ACHN (cell line): Measurements from ENCODE around the gene ARHGAP26.
A peak's percentile ranks its signal among the peaks of the same experiment; 100 is the strongest.

Experiments used
- DNase-seq: peaks from one replicate; pipeline ENCODE4 v3.0.0-alpha.2; 2015
- in situ Hi-C: cut with HindIII; loops from 2 replicates; pipeline ENCODE4 v1.10.0; 2017; ENCODE audit warnings: low sequenced_read_pairs, low pct_ligation_motif_present, low pct_unique_long_range_greater_than_20kb

The ARHGAP26 gene

GRCh38 chr5:142875936-142876335 is 105.8 kb downstream of the ARHGAP26 start:
- no peak for DNase-seq
- in situ Hi-C loops: loop anchor here (25.0 kb wide), 1 partner anchor 139 kb away; no protein-coding TSS in a partner anchor

- DNase-seq: no peak
- in situ Hi-C loops: loop anchor here (25.0 kb wide), 1 partner anchor 140 kb away; no protein-coding TSS in a partner anchor
These were observed 106.6 kb downstream of the ARHGAP26 start for GRCh38 chr5:142876817-142877216.

GRCh38 chr5:142878111-142878510 is 107.9 kb downstream of the ARHGAP26 start:
- DNase-seq: no peak
- in situ Hi-C loops: loop anchor here (25.0 kb wide), 1 partner anchor 141 kb away; no protein-coding TSS in a partner anchor

GRCh38 chr5:142878638-142879037 is 108.5 kb downstream of the ARHGAP26 start:
- DNase-seq: no peak
- in situ Hi-C loops: loop anchor here (25.0 kb wide), 1 partner anchor 141 kb away; no protein-coding TSS in a partner anchor

- in situ Hi-C loops: loop anchor here (25.0 kb wide), 1 partner anchor 144 kb away; no protein-coding TSS in a partner anchor
- DNase-seq: no peak
These were observed 111.1 kb downstream of the ARHGAP26 start for GRCh38 chr5:142881076-142881783.

GRCh38 chr5:142881784-142882126 is 111.6 kb downstream of the ARHGAP26 start:
- no peak for DNase-seq
- in situ Hi-C loops: loop anchor here (25.0 kb wide), 1 partner anchor 144 kb away; no protein-coding TSS in a partner anchor

GRCh38 chr5:142883025-142883424 is 112.8 kb downstream of the ARHGAP26 start:
- in situ Hi-C loops: loop anchor here (25.0 kb wide), 1 partner anchor 146 kb away; no protein-coding TSS in a partner anchor
- DNase-seq: no peak

- in situ Hi-C loops: loop anchor here (25.0 kb wide), 1 partner anchor 146 kb away; no protein-coding TSS in a partner anchor
These were observed 113.3 kb downstream of the ARHGAP26 start for GRCh38 chr5:142883438-142883837.

GRCh38 chr5:142884029-142884428 is 113.9 kb downstream of the ARHGAP26 start:
- DNase-seq: no peak
- in situ Hi-C loops: loop anchor here (25.0 kb wide), 1 partner anchor 147 kb away; no protein-coding TSS in a partner anchor

More at GRCh38 chr5:142883438-142883837, 113.3 kb downstream of the ARHGAP26 start:
- no peak for DNase-seq

- in situ Hi-C loops: loop anchor here (25.0 kb wide), 1 partner anchor 149 kb away; no protein-coding TSS in a partner anchor
- DNase-seq: no peak
These were observed 116.0 kb downstream of the ARHGAP26 start for GRCh38 chr5:142886211-142886610.

- DNase-seq: no peak
- in situ Hi-C loops: loop anchor here (25.0 kb wide), 1 partner anchor 150 kb away; no protein-coding TSS in a partner anchor
These were observed 116.8 kb downstream of the ARHGAP26 start for GRCh38 chr5:142886956-142887355.

- in situ Hi-C loops: loop anchor here (25.0 kb wide), 1 partner anchor 151 kb away; no protein-coding TSS in a partner anchor
- DNase-seq: peak; percentile 43
These were observed 118.4 kb downstream of the ARHGAP26 start for GRCh38 chr5:142888469-142889085.

- in situ Hi-C loops: loop anchor here (25.0 kb wide), 1 partner anchor 155 kb away; no protein-coding TSS in a partner anchor
- DNase-seq: no peak
These were observed 121.8 kb downstream of the ARHGAP26 start for GRCh38 chr5:142892021-142892420.

- in situ Hi-C loops: loop anchor here (25.0 kb wide), 1 partner anchor 157 kb away; no protein-coding TSS in a partner anchor
- DNase-seq: no peak
These were observed 124.1 kb downstream of the ARHGAP26 start for GRCh38 chr5:142894315-142894714.

GRCh38 chr5:142894749-142895148 is 124.6 kb downstream of the ARHGAP26 start:
- in situ Hi-C loops: loop anchor here (25.0 kb wide), 1 partner anchor 157 kb away; no protein-coding TSS in a partner anchor
- DNase-seq: peak; percentile 33

GRCh38 chr5:142896325-142897007 is 126.3 kb downstream of the ARHGAP26 start:
- DNase-seq: no peak
- in situ Hi-C loops: loop anchor here (25.0 kb wide), 1 partner anchor 159 kb away; no protein-coding TSS in a partner anchor

GRCh38 chr5:142897328-142897727 is 127.2 kb downstream of the ARHGAP26 start:
- in situ Hi-C loops: loop anchor here (25.0 kb wide), 1 partner anchor 160 kb away; no protein-coding TSS in a partner anchor
- no peak for DNase-seq

- no peak for DNase-seq
These were observed 130.8 kb downstream of the ARHGAP26 start for GRCh38 chr5:142900927-142901326.

More at GRCh38 chr5:142900927-142901326, 130.8 kb downstream of the ARHGAP26 start:
- in situ Hi-C loops: no loop called here
